H9 (cell line): ENCODE results near the gene ATP2C1. TPM values are rescaled to one million over a fixed set of nuclear protein-coding genes. Genes with fewer than 3 reads are reported as not detected.

Experiments used
- DNase-seq: peaks from one replicate; pipeline ENCODE4 v3.0.0-alpha.2; 2017
- H2AFZ ChIP-seq: one replicate; pipeline ENCODE4 v1.6.1; 2013; ENCODE audit warnings: mild to moderate bottlenecking, low read length, control low read depth, moderate library complexity
- H2AK5ac ChIP-seq: 2 replicates; pipeline ENCODE4 v1.6.1; 2013; ENCODE audit warnings: low read length, control low read depth, mixed read lengths; ENCODE audit not compliant: insufficient read length
- H2BK120ac ChIP-seq: one replicate; pipeline ENCODE4 v1.6.1; 2013; ENCODE audit warnings: low read depth, mild to moderate bottlenecking, low read length, control low read depth, inconsistent platforms; ENCODE audit not compliant: poor library complexity, severe bottlenecking
- H2BK12ac ChIP-seq: 2 replicates; pipeline ENCODE4 v1.6.1; 2013; ENCODE audit warnings: low read length, control low read depth, mixed read lengths, low read depth; ENCODE audit not compliant: insufficient read length
- H2BK15ac ChIP-seq: 2 replicates; pipeline ENCODE4 v1.6.1; 2013; ENCODE audit warnings: low read depth, low read length, control low read depth
- H2BK20ac ChIP-seq: one replicate; pipeline ENCODE4 v1.6.1; 2013; ENCODE audit warnings: low read depth, mild to moderate bottlenecking, low read length, control low read depth, inconsistent platforms; ENCODE audit not compliant: poor library complexity, severe bottlenecking
- H2BK5ac ChIP-seq: 2 replicates; pipeline ENCODE4 v1.6.1; 2013; ENCODE audit warnings: low read length, control low read depth, mixed read lengths; ENCODE audit not compliant: insufficient read length
- H3K14ac ChIP-seq: 2 replicates; pipeline ENCODE4 v1.6.1; 2013; ENCODE audit warnings: low read length, control low read depth; ENCODE audit not compliant: insufficient read depth
- H3K18ac ChIP-seq: 2 replicates; pipeline ENCODE4 v1.6.1; 2013; ENCODE audit warnings: low read depth, mild to moderate bottlenecking, mixed read lengths, low read length, control low read depth; ENCODE audit not compliant: insufficient read length
- H3K23ac ChIP-seq: 2 replicates; pipeline ENCODE4 v1.6.1; 2013; ENCODE audit warnings: low read length, control low read depth, mixed read lengths, low read depth; ENCODE audit not compliant: insufficient read length
- H3K23me2 ChIP-seq: 2 replicates; pipeline ENCODE4 v1.6.1; 2013; ENCODE audit warnings: low read depth, mild to moderate bottlenecking, mixed read lengths, low read length, control low read depth; ENCODE audit not compliant: insufficient read length, poor library complexity, severe bottlenecking
- H3K27ac ChIP-seq: 2 replicates; pipeline ENCODE4 v1.5.1; 2013; ENCODE audit warnings: low read length, control low read depth, mixed read lengths, low read depth; ENCODE audit not compliant: insufficient read length
- H3K27me3 ChIP-seq: 2 replicates; pipeline ENCODE4 v1.6.1; 2013; ENCODE audit warnings: low read length, control low read depth, inconsistent platforms; ENCODE audit not compliant: insufficient read depth
- H3K4ac ChIP-seq: 2 replicates; pipeline ENCODE4 v1.6.1; 2013; ENCODE audit warnings: low read depth, mild to moderate bottlenecking, control low read depth, inconsistent platforms, low read length, moderate library complexity
- H3K4me1 ChIP-seq: 2 replicates; pipeline ENCODE4 v1.6.1; 2013; ENCODE audit warnings: low read length, control low read depth, inconsistent platforms; ENCODE audit not compliant: insufficient read depth
- H3K4me2 ChIP-seq: 2 replicates; pipeline ENCODE4 v1.6.1; 2013; ENCODE audit warnings: low read length, control low read depth, mixed read lengths; ENCODE audit not compliant: insufficient read length, insufficient read depth
- H3K56ac ChIP-seq: 2 replicates; pipeline ENCODE4 v1.6.1; 2013; ENCODE audit warnings: low read depth, mild to moderate bottlenecking, mixed read lengths, low read length, control low read depth; ENCODE audit not compliant: insufficient read length
- H3K79me1 ChIP-seq: 2 replicates; pipeline ENCODE4 v1.6.1; 2013; ENCODE audit warnings: low read depth, mild to moderate bottlenecking, moderate library complexity, low read length, control low read depth, inconsistent platforms; ENCODE audit not compliant: insufficient read depth, poor library complexity, severe bottlenecking
- H3K79me2 ChIP-seq: 2 replicates; pipeline ENCODE4 v1.6.1; 2013; ENCODE audit warnings: low read length, control low read depth, inconsistent platforms; ENCODE audit not compliant: insufficient read depth
- H3K9ac ChIP-seq: 2 replicates; pipeline ENCODE4 v1.6.1; 2013; ENCODE audit warnings: low read length, control low read depth, mixed read lengths; ENCODE audit not compliant: insufficient read length; ENCODE audit errors: extremely low read depth
- H3K9me3 ChIP-seq: one replicate; pipeline ENCODE4 v1.6.1; 2013; ENCODE audit warnings: low read depth, low read length, inconsistent platforms; ENCODE audit not compliant: control insufficient read depth
- H3T11ph ChIP-seq: one replicate; pipeline ENCODE4 v1.6.1; 2013; ENCODE audit warnings: mild to moderate bottlenecking, low read length, control low read depth, inconsistent platforms
- H4K20me1 ChIP-seq: one replicate; pipeline ENCODE4 v1.6.1; 2013; ENCODE audit not compliant: control insufficient read depth, insufficient read length, insufficient read depth
- H4K5ac ChIP-seq: 2 replicates; pipeline ENCODE4 v1.6.1; 2013; ENCODE audit warnings: low read depth, mild to moderate bottlenecking, mixed read lengths, low read length, control low read depth; ENCODE audit not compliant: insufficient read length
- H4K8ac ChIP-seq: replicated peaks from 2 replicates; pipeline ENCODE4 v1.6.1; 2013; ENCODE audit warnings: low read length, control low read depth, mixed read lengths, low read depth; ENCODE audit not compliant: insufficient read length
- H4K91ac ChIP-seq: 2 replicates; pipeline ENCODE4 v1.6.1; 2013; ENCODE audit warnings: low read depth, mild to moderate bottlenecking, moderate library complexity, mixed read lengths, low read length, control low read depth; ENCODE audit not compliant: insufficient read length
- H3K27ac Mint-ChIP-seq, 3 experiments: 2 replicates in 2 of 3; 3 replicates in 1 of 3; pipeline ENCODE4 v1.8.0; 2020 to 2021; ENCODE audit warnings: mixed read lengths in 3 of 3, mild to moderate bottlenecking in 1 of 3, moderate library complexity in 1 of 3
- H3K27me3 Mint-ChIP-seq: 2 replicates; pipeline ENCODE4 v1.8.0; 2021; ENCODE audit warnings: low read depth, mild to moderate bottlenecking, moderate library complexity, mixed read lengths
- H3K36me3 Mint-ChIP-seq, 3 experiments: 2 replicates in 2 of 3; 3 replicates in 1 of 3; pipeline ENCODE4 v1.8.0; 2020 to 2021; ENCODE audit warnings: low read depth in 3 of 3, mixed read lengths in 3 of 3; ENCODE audit not compliant: insufficient read depth in 1 of 3
- H3K4me1 Mint-ChIP-seq, 2 experiments: 2 replicates each; pipeline ENCODE4 v1.8.0; 2020; ENCODE audit warnings: mixed read lengths in 2 of 2
- H3K4me3 Mint-ChIP-seq, 2 experiments: 2 replicates in 1 of 2; 3 replicates in 1 of 2; pipeline ENCODE4 v1.8.0; 2020 to 2021; ENCODE audit warnings: mild to moderate bottlenecking in 2 of 2, mixed read lengths in 2 of 2, moderate library complexity in 1 of 2
- H3K9me3 Mint-ChIP-seq, 2 experiments: 2 replicates in 1 of 2; 3 replicates in 1 of 2; pipeline ENCODE4 v1.8.0; 2020; ENCODE audit warnings: mild to moderate bottlenecking in 2 of 2, mixed read lengths in 2 of 2, moderate library complexity in 1 of 2
- WGBS: extraction: QIAGEN DNeasy Blood & Tissue Kit; methylation state at CpG from one replicate; pipeline ENCODE4 v1.1.7; 2013; ENCODE audit warnings: missing lambda C conversion rate, low lambda C conversion rate, mixed read lengths; ENCODE audit not compliant: insufficient read length; ENCODE audit errors: extremely low coverage; 5-methylcytosine and 5-hydroxymethylcytosine counted together
- total RNA-seq: library from RNA; stranded (reverse); gene quantifications from 2 replicates; pipeline ENCODE4 v1.2.1, GENCODE V29; 2021
- TF ChIP-seq, protein P1 (sequence below): fragments of 200-600 bp; sonication (generic); conservative IDR thresholded peaks from 3 replicates; pipeline ENCODE4 v1.8.0; 2021; ENCODE audit warnings: antibody characterized with exemption, mild to moderate bottlenecking

ATP2C1 gene
- total RNA-seq, 1 experiment from 2014 or later, result 65.5 TPM

DNA sequence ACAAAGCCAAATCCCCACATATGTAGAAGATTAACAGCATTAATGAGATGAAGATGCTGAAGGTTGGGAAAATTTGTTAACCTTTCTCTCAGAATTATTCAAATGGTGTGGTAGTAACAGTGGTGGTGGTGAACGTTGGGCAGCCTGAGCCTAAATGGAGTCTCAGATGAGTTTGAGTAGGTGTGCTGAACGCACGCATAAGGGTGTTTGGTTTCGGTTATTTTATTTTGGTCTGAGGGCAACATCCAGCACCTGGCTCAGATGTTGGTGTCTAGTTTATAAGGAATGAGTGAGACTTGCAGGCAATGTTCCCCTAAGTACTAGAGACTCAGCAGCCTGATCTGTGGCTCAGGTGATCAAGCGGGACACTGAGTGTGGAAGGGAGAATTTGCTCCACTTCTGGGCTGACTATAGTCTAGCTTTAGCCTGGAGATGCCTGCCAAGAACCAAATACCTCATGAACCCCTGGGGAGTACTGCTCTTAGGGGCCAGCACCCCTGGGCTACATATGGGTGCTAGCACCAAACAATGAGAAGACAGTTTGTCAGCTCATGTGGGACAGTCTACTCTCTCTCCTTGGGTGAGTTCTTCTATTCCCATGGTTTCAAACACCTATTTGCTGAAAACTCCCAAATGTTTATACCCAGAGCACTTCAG, 39.5 kb upstream of the ATP2C1 start:
- no peak overlapping the region for H4K91ac ChIP-seq
- no peak overlapping the region for H3T11ph ChIP-seq
- H3K4me1 ChIP-seq, result peaks cover 4% of the 10 kb centered on the region; the same call in 1 of the 2 replicates
- no peak overlapping the region for H2AK5ac ChIP-seq
- H2BK120ac ChIP-seq, result no peak overlapping the region
- no peak overlapping the region for H2BK20ac ChIP-seq
- H3K4ac ChIP-seq, result no peak overlapping the region
- no peaks in the 10 kb centered on the region for H3K79me2 ChIP-seq
- no peak overlapping the region for H2AFZ ChIP-seq
- no peaks in the 10 kb centered on the region for H3K23me2 ChIP-seq
- H2BK12ac ChIP-seq, result no peak overlapping the region
- no peak overlapping the region for H3K18ac ChIP-seq
- peaks cover 8 to 13% of the 10 kb centered on the region in 2 experiments for H3K4me1 Mint-ChIP-seq
- H3K27ac Mint-ChIP-seq, result no peak overlapping the region
- H3K23ac ChIP-seq, result no peak overlapping the region
- H3K27me3 ChIP-seq, result no peaks in the 10 kb centered on the region
- DNase-seq, result no peak
- H3K56ac ChIP-seq, result no peak overlapping the region
- no peaks in the 10 kb centered on the region for H4K20me1 ChIP-seq
- H3K4me3 Mint-ChIP-seq, result no peak overlapping the region
- H4K5ac ChIP-seq, result no peak overlapping the region
- H3K4me2 ChIP-seq, result no peak overlapping the region
- no peak overlapping the region for H3K14ac ChIP-seq
- no peak overlapping the region for H3K27ac ChIP-seq
- TF ChIP-seq, protein P1, sequence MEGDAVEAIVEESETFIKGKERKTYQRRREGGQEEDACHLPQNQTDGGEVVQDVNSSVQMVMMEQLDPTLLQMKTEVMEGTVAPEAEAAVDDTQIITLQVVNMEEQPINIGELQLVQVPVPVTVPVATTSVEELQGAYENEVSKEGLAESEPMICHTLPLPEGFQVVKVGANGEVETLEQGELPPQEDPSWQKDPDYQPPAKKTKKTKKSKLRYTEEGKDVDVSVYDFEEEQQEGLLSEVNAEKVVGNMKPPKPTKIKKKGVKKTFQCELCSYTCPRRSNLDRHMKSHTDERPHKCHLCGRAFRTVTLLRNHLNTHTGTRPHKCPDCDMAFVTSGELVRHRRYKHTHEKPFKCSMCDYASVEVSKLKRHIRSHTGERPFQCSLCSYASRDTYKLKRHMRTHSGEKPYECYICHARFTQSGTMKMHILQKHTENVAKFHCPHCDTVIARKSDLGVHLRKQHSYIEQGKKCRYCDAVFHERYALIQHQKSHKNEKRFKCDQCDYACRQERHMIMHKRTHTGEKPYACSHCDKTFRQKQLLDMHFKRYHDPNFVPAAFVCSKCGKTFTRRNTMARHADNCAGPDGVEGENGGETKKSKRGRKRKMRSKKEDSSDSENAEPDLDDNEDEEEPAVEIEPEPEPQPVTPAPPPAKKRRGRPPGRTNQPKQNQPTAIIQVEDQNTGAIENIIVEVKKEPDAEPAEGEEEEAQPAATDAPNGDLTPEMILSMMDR, result no peak
- H2BK15ac ChIP-seq, result no peak overlapping the region
- no peaks in the 10 kb centered on the region for H3K79me1 ChIP-seq
- no CpG with 5 or more reads among the region's 5 CpGs for whole genome bisulfite sequencing
- no peaks in the 10 kb centered on the region for H3K9me3 ChIP-seq
- no peaks in the 10 kb centered on the region for H3K27me3 Mint-ChIP-seq
- no peak overlapping the region for H2BK5ac ChIP-seq
- H3K9me3 Mint-ChIP-seq, result no peaks in the 10 kb centered on the region
- H3K36me3 Mint-ChIP-seq, result no peaks in the 10 kb centered on the region
- no peak overlapping the region for H4K8ac ChIP-seq
- no peak overlapping the region for H3K9ac ChIP-seq
